GM21723 (cell line): ENCODE measurements around the gene PLCXD1.
"Not testable (repeated sequence)": the region's sequence is repeated elsewhere in the genome, so short reads cannot be mapped to it uniquely, and the experiment has no call there.

ENCODE experiments used
- ATAC-seq: cut with Tn5 transposase; IDR thresholded peaks from one replicate; pipeline ENCODE4 v1.9.1; 2021; ENCODE audit warnings: mild to moderate bottlenecking, moderate library complexity; ENCODE audit not compliant: unreplicated experiment

The PLCXD1 gene

GRCh38 chrX:349702-350101 lies 68.5 kb downstream of the PLCXD1 start:
- no peak for ATAC-seq

GRCh38 chrX:350148-350533 lies 69.0 kb downstream of the PLCXD1 start:
- no peak for ATAC-seq

GRCh38 chrX:350534-351323 lies 69.5 kb downstream of the PLCXD1 start:
- ATAC-seq, result no peak

DNA sequence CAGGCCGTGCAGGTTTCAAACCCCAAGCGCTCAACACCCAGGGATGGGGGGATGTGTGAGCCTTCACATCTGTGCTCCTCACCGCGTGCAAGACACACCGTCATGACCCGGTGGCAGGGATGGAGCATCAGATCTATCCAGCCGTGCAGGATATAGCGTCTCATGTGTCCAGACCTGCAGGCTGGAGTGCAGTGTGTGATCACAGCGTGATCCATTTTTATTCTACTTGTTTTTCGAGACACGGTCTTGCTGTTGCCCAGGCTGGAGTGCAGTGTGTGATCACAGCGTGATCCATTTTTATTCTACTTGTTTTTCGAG lies 70.1 kb downstream of the PLCXD1 start:
- ATAC-seq, result not testable (repeated sequence)

- ATAC-seq, result no peak
These were observed 70.6 kb downstream of the PLCXD1 start for GRCh38 chrX:351736-352135.

GRCh38 chrX:352181-352580 lies 71.0 kb downstream of the PLCXD1 start:
- ATAC-seq, result no peak

- ATAC-seq, result no peak
These were observed 71.6 kb downstream of the PLCXD1 start for GRCh38 chrX:352582-353314.
